K562 (cell line): Measurements from ENCODE around the gene AGTR1. TPM values are rescaled to one million over a fixed set of nuclear protein-coding genes. Genes with fewer than 3 reads are reported as not detected.

Source experiments
- ELF2 ChIP-seq: fragments of 250-450 bp; sonication (Bioruptor Pico); IDR thresholded peaks from 2 replicates; pipeline ENCODE4 v1.5.0; 2021; ENCODE audit warnings: mild to moderate bottlenecking
- LCOR ChIP-seq: sonication (generic); formaldehyde crosslinking; IDR thresholded peaks from 2 replicates; pipeline ENCODE4 v1.8.0; 2022; ENCODE audit warnings: mild to moderate bottlenecking, missing genetic modification reagents
- MAFK ChIP-seq: IDR thresholded peaks from 2 replicates; pipeline ENCODE4 v1.6.1; 2011; ENCODE audit warnings: low read length, improper control_type of control experiment
- RBM34 ChIP-seq: fragments of 200-400 bp; formaldehyde crosslinking; IDR thresholded peaks from 2 replicates; pipeline ENCODE4 v1.6.1; 2018; ENCODE audit warnings: low read length, borderline replicate concordance; ENCODE audit not compliant: insufficient read depth
- SP1 ChIP-seq: sonication (generic); formaldehyde crosslinking; IDR thresholded peaks from 2 replicates; pipeline ENCODE4 v1.8.1; 2022; ENCODE audit warnings: mild to moderate bottlenecking, missing genetic modification reagents
- polyA plus RNA-seq, 8 experiments: library from polyadenylated mRNA; depleted of rRNA in 4 of 8; stranded (reverse) in 5 of 8; unstranded in 3 of 8; fragments of >200 nt; fragmentation: Nextera tagmentation in 2 of 8; fragmentation: Illumina TruSeq in 1 of 8; extraction: Ambion mirVana in 2 of 8; extraction: Trizol in 1 of 8; gene quantifications; 2 replicates each; pipeline versions ENCODE4 v1.2.1 to v1.2.3, GENCODE V29; 2011 to 2014; ENCODE audit warnings: inconsistent platforms in 1 of 8, missing spikeins in 1 of 8
- total RNA-seq, 7 experiments: library from RNA; depleted of rRNA in 6 of 7; stranded (reverse); fragments of >200 nt in 6 of 7; fragmentation: Illumina TruSeq in 2 of 7; extraction: Trizol in 2 of 7; gene quantifications; 2 replicates each; pipeline versions ENCODE4 v1.2.1 to v1.2.3, GENCODE V29; 2011 to 2021; ENCODE audit warnings: low replicate concordance in 1 of 7
- TF ChIP-seq, protein P1 (sequence below): fragments of 250-450 bp; sonication (Bioruptor Pico); IDR thresholded peaks from 2 replicates; pipeline ENCODE4 v1.4.0; 2020; ENCODE audit warnings: mild to moderate bottlenecking, moderate library complexity, borderline replicate concordance
- TF ChIP-seq, protein P2 (sequence below): fragments of 250-450 bp; sonication (Bioruptor Pico); IDR thresholded peaks from 2 replicates; pipeline ENCODE4 v1.5.0; 2021; ENCODE audit warnings: mild to moderate bottlenecking, borderline replicate concordance

AGTR1 gene
- total and polyA plus RNA-seq, 9 of the 15 experiments (the other 6 are each of a cell fraction or from before 2014, with no cell fraction given): not detected

- no peak for TF ChIP-seq SP1 (CRISPR knock-in tag)
- TF ChIP-seq, protein P1, sequence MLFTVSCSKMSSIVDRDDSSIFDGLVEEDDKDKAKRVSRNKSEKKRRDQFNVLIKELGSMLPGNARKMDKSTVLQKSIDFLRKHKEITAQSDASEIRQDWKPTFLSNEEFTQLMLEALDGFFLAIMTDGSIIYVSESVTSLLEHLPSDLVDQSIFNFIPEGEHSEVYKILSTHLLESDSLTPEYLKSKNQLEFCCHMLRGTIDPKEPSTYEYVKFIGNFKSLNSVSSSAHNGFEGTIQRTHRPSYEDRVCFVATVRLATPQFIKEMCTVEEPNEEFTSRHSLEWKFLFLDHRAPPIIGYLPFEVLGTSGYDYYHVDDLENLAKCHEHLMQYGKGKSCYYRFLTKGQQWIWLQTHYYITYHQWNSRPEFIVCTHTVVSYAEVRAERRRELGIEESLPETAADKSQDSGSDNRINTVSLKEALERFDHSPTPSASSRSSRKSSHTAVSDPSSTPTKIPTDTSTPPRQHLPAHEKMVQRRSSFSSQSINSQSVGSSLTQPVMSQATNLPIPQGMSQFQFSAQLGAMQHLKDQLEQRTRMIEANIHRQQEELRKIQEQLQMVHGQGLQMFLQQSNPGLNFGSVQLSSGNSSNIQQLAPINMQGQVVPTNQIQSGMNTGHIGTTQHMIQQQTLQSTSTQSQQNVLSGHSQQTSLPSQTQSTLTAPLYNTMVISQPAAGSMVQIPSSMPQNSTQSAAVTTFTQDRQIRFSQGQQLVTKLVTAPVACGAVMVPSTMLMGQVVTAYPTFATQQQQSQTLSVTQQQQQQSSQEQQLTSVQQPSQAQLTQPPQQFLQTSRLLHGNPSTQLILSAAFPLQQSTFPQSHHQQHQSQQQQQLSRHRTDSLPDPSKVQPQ (CRISPR knock-in tag): no peak
- TF ChIP-seq RBM34: no peak
- no peak for TF ChIP-seq MAFK
- TF ChIP-seq ELF2: no peak
- TF ChIP-seq, protein P2, sequence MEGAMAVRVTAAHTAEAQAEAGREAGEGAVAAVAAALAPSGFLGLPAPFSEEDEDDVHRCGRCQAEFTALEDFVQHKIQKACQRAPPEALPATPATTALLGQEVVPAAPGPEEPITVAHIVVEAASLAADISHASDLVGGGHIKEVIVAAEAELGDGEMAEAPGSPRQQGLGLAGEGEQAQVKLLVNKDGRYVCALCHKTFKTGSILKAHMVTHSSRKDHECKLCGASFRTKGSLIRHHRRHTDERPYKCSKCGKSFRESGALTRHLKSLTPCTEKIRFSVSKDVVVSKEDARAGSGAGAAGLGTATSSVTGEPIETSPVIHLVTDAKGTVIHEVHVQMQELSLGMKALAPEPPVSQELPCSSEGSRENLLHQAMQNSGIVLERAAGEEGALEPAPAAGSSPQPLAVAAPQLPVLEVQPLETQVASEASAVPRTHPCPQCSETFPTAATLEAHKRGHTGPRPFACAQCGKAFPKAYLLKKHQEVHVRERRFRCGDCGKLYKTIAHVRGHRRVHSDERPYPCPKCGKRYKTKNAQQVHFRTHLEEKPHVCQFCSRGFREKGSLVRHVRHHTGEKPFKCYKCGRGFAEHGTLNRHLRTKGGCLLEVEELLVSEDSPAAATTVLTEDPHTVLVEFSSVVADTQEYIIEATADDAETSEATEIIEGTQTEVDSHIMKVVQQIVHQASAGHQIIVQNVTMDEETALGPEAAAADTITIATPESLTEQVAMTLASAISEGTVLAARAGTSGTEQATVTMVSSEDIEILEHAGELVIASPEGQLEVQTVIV (CRISPR knock-in tag): no peak
- no peak for TF ChIP-seq LCOR
Observed at GRCh38 chr3:148729476-148730055, 31.9 kb downstream of the AGTR1 start (continued).
